C4-2B (cell line): ENCODE data around the gene PTGER4.

ENCODE experiments used
- ZFX ChIP-seq: fragments of 450-650 bp; IDR thresholded peaks from 2 replicates; pipeline ENCODE4 v1.6.1; 2017
- TF ChIP-seq, protein P1 (sequence below): fragments of 450-650 bp; conservative IDR thresholded peaks from 2 replicates; pipeline ENCODE4 v1.5.1; 2017; ENCODE audit warnings: mild to moderate bottlenecking

DNA sequence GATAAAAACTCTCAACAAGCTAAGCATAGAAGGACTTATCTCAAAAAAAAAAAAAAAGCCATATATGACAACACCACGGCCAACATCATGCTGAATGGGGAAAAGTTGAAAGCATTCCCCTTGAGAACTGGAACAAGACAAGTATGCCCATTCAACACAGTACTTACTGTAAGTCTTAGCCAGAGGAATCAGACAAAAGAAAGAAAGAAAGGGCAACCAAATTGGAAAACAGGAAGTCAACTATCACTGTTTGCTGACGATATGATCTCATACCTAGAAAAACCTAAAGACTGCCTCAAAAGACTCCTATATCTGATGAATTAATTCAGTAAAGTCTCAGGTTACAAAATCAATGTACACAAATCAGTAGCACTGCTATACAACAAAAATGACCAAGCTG lies 24.6 kb upstream of the PTGER4 start:
- TF ChIP-seq, protein P1, sequence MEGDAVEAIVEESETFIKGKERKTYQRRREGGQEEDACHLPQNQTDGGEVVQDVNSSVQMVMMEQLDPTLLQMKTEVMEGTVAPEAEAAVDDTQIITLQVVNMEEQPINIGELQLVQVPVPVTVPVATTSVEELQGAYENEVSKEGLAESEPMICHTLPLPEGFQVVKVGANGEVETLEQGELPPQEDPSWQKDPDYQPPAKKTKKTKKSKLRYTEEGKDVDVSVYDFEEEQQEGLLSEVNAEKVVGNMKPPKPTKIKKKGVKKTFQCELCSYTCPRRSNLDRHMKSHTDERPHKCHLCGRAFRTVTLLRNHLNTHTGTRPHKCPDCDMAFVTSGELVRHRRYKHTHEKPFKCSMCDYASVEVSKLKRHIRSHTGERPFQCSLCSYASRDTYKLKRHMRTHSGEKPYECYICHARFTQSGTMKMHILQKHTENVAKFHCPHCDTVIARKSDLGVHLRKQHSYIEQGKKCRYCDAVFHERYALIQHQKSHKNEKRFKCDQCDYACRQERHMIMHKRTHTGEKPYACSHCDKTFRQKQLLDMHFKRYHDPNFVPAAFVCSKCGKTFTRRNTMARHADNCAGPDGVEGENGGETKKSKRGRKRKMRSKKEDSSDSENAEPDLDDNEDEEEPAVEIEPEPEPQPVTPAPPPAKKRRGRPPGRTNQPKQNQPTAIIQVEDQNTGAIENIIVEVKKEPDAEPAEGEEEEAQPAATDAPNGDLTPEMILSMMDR = no peak
- no peak for TF ChIP-seq ZFX
